ENCODE measurements around the gene KRTAP19-3.

KRTAP19-3 gene

GRCh38 chr21:30448514-30448913 is 43.3 kb downstream of the KRTAP19-3 start:
- no peak overlapping the region for H3K27ac Mint-ChIP-seq
- no peaks in the 10 kb centered on the region for H3K9me3 Mint-ChIP-seq
- H3K36me3 Mint-ChIP-seq (ENCODE audit: low read depth): no peaks in the 10 kb centered on the region
- no peaks in the 10 kb centered on the region for H3K4me1 Mint-ChIP-seq (ENCODE audit: low read depth)
- H3K4me3 Mint-ChIP-seq: no peak overlapping the region
- no peaks in the 10 kb centered on the region for H3K27me3 Mint-ChIP-seq
- intact Hi-C loops (cut with micrococcal nuclease): no loop called here

- Mint-ChIP-seq H3K4me3 (no peak overlapping the region), H3K27ac (no peak overlapping the region), H3K9me3 (no peaks in the 10 kb centered on the region), H3K36me3 (ENCODE audit: low read depth) (no peaks in the 10 kb centered on the region), H3K4me1 (ENCODE audit: low read depth) (no peaks in the 10 kb centered on the region), H3K27me3 (no peaks in the 10 kb centered on the region)
- intact Hi-C loops (cut with micrococcal nuclease): no loop called here
These were observed 44.8 kb downstream of the KRTAP19-3 start for GRCh38 chr21:30447056-30447455.

- intact Hi-C loops (cut with micrococcal nuclease): no loop called here
- no peak overlapping the region for H3K27ac Mint-ChIP-seq
- no peaks in the 10 kb centered on the region for H3K4me1 Mint-ChIP-seq (ENCODE audit: low read depth)
- no peaks in the 10 kb centered on the region for H3K9me3 Mint-ChIP-seq
- H3K4me3 Mint-ChIP-seq: no peak overlapping the region
- H3K27me3 Mint-ChIP-seq: no peaks in the 10 kb centered on the region
- no peaks in the 10 kb centered on the region for H3K36me3 Mint-ChIP-seq (ENCODE audit: low read depth)
These were observed 47.6 kb downstream of the KRTAP19-3 start for GRCh38 chr21:30444204-30444603.

GRCh38 chr21:30443226-30443625 is 48.6 kb downstream of the KRTAP19-3 start:
- H3K4me1 Mint-ChIP-seq (ENCODE audit: low read depth): no peaks in the 10 kb centered on the region
- H3K9me3 Mint-ChIP-seq: no peaks in the 10 kb centered on the region
- no peak overlapping the region for H3K4me3 Mint-ChIP-seq
- no peak overlapping the region for H3K27ac Mint-ChIP-seq
- H3K36me3 Mint-ChIP-seq (ENCODE audit: low read depth): no peaks in the 10 kb centered on the region
- no peaks in the 10 kb centered on the region for H3K27me3 Mint-ChIP-seq
- intact Hi-C loops (cut with micrococcal nuclease): no loop called here

Measured in dendritic cell treated with granulocyte-macrophage colony-stimulating factor and Interleukin-4, amounts not matched to agents 40 ng/mL and 50 ng/mL, for 4 days (primary cell).